ENCODE measurements around the gene HHATL.
A peak's percentile ranks its signal among the peaks of the same experiment; 100 is the strongest.

HHATL gene

DNA sequence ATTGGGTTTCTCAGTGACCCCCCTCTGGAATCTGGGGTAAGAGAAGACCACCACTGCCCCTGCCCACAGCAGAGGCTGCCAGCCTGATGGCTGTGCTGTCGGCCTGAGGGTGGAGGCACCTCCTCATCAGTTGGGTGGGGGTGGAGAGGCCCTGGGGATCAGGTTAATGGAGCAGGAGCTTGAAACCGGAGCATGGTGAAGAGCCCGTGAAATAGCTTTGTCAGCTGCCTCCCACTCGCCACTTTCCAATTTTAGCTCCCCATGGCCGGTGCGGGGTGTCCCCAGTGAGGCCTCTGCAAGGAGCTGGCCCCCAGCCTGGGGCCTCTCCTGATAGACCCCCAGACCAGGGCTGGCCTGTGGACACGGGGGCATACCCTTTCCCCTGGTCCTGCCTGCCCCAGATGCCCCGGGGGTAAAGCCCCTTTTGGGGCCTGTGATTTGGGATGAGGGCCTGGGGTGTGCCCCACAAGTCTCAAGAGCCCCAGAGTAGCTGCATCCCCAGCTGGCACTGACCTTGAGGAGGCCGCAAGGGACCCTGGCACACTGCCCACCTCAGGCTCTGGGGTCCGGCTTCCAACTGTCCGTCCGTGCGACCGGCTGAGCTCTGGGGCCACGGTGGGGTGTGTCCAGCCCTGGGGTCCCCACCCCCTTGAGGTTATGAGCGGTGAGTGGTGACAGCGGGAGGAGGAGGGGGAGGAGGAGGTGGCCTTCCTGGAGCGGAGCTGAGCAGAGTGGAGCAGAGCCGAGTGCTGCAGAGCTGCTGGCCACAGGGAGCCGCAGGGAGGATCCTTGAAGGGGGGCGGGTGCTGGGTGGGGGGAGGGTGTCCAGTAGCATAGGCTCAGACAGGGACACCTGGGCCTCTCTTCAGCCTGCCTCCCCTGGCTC is at the start of gene HHATL:
Gene HHATL, minus strand, starts transcription at position 733 of the 886 bp plus-strand sequence. CDS start 1,972 bp downstream, outside the sequence.
- H3K27me3 Mint-ChIP-seq (ENCODE audit: low read depth) = no peaks in the 10 kb centered on the region
- no peak within 1 kb of the TSS for H3K27ac Mint-ChIP-seq
- H3K9me3 Mint-ChIP-seq = no peaks in the 10 kb centered on the region
- peaks cover 2% of the 10 kb centered on the region for H3K4me1 Mint-ChIP-seq (ENCODE audit: low read depth)
- H3K4me3 Mint-ChIP-seq = no peak within 1 kb of the TSS
- DNase-seq (ENCODE audit: low spot score) = no peak
- no peaks in the 10 kb centered on the region for H3K36me3 Mint-ChIP-seq (ENCODE audit: low read depth)

DNA sequence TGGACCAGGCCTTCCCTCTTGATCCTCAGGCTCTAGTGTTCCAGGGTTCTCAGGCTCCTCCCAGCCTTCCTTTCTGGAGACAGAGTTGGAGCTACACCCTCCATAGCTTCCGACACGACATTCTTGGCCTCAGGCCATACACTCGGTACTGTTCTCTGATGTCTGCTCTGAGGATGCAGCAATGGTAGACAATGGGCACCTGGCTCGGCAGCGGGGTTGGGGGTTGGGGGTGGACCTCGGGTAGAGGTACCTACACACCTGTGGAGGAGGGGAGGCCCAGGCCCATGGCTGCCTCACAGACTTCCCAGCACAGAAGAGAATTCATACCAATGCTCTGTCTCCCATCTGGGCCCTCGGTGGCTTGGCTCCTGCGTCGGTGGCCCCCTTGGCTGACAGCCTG is 49.0 kb upstream of the HHATL start:
- H3K27ac Mint-ChIP-seq = no peak overlapping the region
- DNase-seq (ENCODE audit: low spot score) = no peak

GRCh38 chr3:42750834-42751233 is 48.2 kb upstream of the HHATL start:
- Mint-ChIP-seq H3K9me3 (no peaks in the 10 kb centered on the region), H3K4me1 (ENCODE audit: low read depth) (peaks cover 21% of the 10 kb centered on the region), H3K27me3 (ENCODE audit: low read depth) (peaks cover 8% of the 10 kb centered on the region), H3K4me3 (no peak overlapping the region), H3K27ac (no peak overlapping the region), H3K36me3 (ENCODE audit: low read depth) (no peaks in the 10 kb centered on the region)
- no peak for DNase-seq (ENCODE audit: low spot score)

More for the DNA sequence above, 49.0 kb upstream of the HHATL start:
- no peaks in the 10 kb centered on the region for H3K36me3 Mint-ChIP-seq (ENCODE audit: low read depth)
- no peak overlapping the region for H3K4me3 Mint-ChIP-seq
- peaks cover 20% of the 10 kb centered on the region for H3K4me1 Mint-ChIP-seq (ENCODE audit: low read depth)
- no peaks in the 10 kb centered on the region for H3K9me3 Mint-ChIP-seq
- peaks cover 8% of the 10 kb centered on the region for H3K27me3 Mint-ChIP-seq (ENCODE audit: low read depth)

- Mint-ChIP-seq H3K36me3 (ENCODE audit: low read depth) (no peaks in the 10 kb centered on the region), H3K4me1 (ENCODE audit: low read depth) (peaks cover 21% of the 10 kb centered on the region), H3K9me3 (no peaks in the 10 kb centered on the region), H3K27me3 (ENCODE audit: low read depth) (peaks cover 5% of the 10 kb centered on the region), H3K27ac (no peak overlapping the region), H3K4me3 (no peak overlapping the region)
- DNase-seq (ENCODE audit: low spot score) = no peak
These were observed 47.2 kb upstream of the HHATL start for GRCh38 chr3:42749753-42750231.

- H3K27ac Mint-ChIP-seq = peak overlapping the region; percentile 55
- peaks cover 23% of the 10 kb centered on the region for H3K4me1 Mint-ChIP-seq (ENCODE audit: low read depth)
- H3K4me3 Mint-ChIP-seq = peak overlapping the region; percentile 24
These were observed 46.6 kb upstream of the HHATL start for GRCh38 chr3:42749025-42749752.

DNA sequence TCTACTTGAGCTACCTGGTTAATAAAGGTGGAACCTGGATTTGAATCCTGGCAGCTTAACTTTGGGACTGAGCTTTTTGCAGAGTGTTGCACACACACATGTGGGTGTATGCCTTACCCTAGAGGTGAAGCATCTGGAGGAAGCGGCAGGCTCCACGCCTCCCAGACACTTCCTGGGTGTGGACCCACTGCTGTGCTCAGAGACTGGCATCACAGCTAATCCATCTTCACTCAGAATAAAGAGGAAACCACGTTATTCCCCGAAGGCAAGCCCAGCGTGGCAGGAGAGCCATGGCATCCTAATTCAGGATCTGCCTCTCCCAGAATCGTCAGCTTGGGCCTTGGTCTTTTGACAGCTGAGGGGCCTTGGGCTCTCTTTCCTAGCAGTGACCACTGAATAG is 45.0 kb upstream of the HHATL start:
- Mint-ChIP-seq H3K27ac (peak overlapping the region; percentile 75), H3K36me3 (ENCODE audit: low read depth) (no peaks in the 10 kb centered on the region), H3K27me3 (ENCODE audit: low read depth) (no peaks in the 10 kb centered on the region), H3K4me1 (ENCODE audit: low read depth) (peaks cover 25% of the 10 kb centered on the region), H3K9me3 (no peaks in the 10 kb centered on the region), H3K4me3 (peak overlapping the region; percentile 34)
- no peak for DNase-seq (ENCODE audit: low spot score)

More at GRCh38 chr3:42749025-42749752, 46.6 kb upstream of the HHATL start:
- H3K36me3 Mint-ChIP-seq (ENCODE audit: low read depth) = no peaks in the 10 kb centered on the region
- peaks cover 3% of the 10 kb centered on the region for H3K27me3 Mint-ChIP-seq (ENCODE audit: low read depth)
- DNase-seq (ENCODE audit: low spot score) = no peak
- H3K9me3 Mint-ChIP-seq = no peaks in the 10 kb centered on the region

GRCh38 chr3:42746455-42747450 is 44.2 kb upstream of the HHATL start:
- H3K4me1 Mint-ChIP-seq (ENCODE audit: low read depth) = peaks cover 25% of the 10 kb centered on the region
- peak overlapping the region; percentile 34 for H3K4me3 Mint-ChIP-seq
- H3K27ac Mint-ChIP-seq = no peak overlapping the region
- H3K27me3 Mint-ChIP-seq (ENCODE audit: low read depth) = no peaks in the 10 kb centered on the region
- DNase-seq (ENCODE audit: low spot score) = no peak
- H3K9me3 Mint-ChIP-seq = no peaks in the 10 kb centered on the region
- no peaks in the 10 kb centered on the region for H3K36me3 Mint-ChIP-seq (ENCODE audit: low read depth)

DNA sequence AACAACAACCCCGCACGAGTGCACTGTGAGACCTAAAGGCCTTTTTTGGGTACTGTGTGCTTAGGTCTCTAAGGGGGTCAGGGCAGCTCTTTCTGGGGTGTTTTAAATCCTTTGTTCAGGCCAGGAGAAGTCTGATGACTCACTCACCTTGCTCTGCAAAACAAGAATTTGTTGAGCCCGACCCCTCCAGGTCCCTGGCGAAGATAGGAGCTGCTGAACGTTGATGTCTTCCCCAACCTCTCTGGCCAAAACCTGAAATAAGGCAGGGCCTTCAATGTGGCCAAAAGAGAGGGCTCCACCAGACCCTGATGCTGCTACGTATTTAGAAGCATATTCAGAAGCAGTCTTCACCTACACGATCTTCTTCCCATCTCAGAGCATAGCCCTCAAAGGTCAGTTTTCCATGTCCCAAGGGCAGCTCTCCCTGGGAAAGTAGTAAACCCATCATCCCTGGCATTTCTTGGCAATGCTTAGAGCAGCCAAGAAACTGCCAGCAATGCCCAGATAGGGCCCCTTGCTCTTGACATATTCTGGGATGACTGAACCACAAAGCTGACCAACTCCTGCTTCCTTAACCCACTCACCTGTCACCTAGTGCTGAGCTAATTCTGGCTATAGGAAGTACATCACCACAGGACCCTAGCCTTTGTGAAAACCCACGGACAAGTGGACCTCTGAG is 43.3 kb upstream of the HHATL start:
- Mint-ChIP-seq H3K27ac (no peak overlapping the region), H3K27me3 (ENCODE audit: low read depth) (no peaks in the 10 kb centered on the region), H3K4me1 (ENCODE audit: low read depth) (peaks cover 25% of the 10 kb centered on the region), H3K9me3 (no peaks in the 10 kb centered on the region), H3K36me3 (ENCODE audit: low read depth) (no peaks in the 10 kb centered on the region), H3K4me3 (no peak overlapping the region)
- no peak for DNase-seq (ENCODE audit: low spot score)

GRCh38 chr3:42745291-42745745 is 42.7 kb upstream of the HHATL start:
- Mint-ChIP-seq H3K9me3 (no peaks in the 10 kb centered on the region), H3K4me3 (no peak overlapping the region), H3K36me3 (ENCODE audit: low read depth) (no peaks in the 10 kb centered on the region), H3K27ac (no peak overlapping the region), H3K27me3 (ENCODE audit: low read depth) (no peaks in the 10 kb centered on the region), H3K4me1 (ENCODE audit: low read depth) (peaks cover 25% of the 10 kb centered on the region)
- DNase-seq (ENCODE audit: low spot score) = no peak

GRCh38 chr3:42743204-42743995 is 40.8 kb upstream of the HHATL start:
- Mint-ChIP-seq H3K9me3 (no peaks in the 10 kb centered on the region), H3K27me3 (ENCODE audit: low read depth) (no peaks in the 10 kb centered on the region), H3K36me3 (ENCODE audit: low read depth) (no peaks in the 10 kb centered on the region), H3K4me3 (no peak overlapping the region), H3K4me1 (ENCODE audit: low read depth) (peaks cover 19% of the 10 kb centered on the region), H3K27ac (no peak overlapping the region)
- no peak for DNase-seq (ENCODE audit: low spot score)

DNA sequence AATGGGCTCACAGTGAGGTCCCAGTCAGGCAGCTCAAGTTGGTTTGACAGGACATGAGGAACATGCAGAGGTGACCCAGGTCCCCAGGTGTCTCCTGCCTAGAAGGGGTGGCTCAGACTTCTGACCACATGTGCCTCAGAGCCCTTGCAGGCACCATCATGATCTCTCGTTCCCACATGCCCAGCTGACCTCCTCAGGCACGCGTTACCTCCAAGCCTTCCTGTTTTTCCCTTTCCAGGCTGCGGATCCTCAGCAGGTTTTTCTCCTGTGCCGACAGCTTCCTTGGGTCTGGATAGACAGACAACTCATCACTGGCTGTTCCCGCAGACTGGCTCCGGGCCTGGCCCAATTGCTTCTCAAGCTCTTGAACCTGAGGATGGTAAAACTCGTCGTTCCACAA is 40.1 kb upstream of the HHATL start:
- Mint-ChIP-seq H3K4me3 (no peak overlapping the region), H3K36me3 (ENCODE audit: low read depth) (no peaks in the 10 kb centered on the region), H3K9me3 (no peaks in the 10 kb centered on the region), H3K4me1 (ENCODE audit: low read depth) (peaks cover 12% of the 10 kb centered on the region), H3K27ac (no peak overlapping the region), H3K27me3 (ENCODE audit: low read depth) (no peaks in the 10 kb centered on the region)
- DNase-seq (ENCODE audit: low spot score) = no peak

- peaks cover 8% of the 10 kb centered on the region for H3K4me1 Mint-ChIP-seq (ENCODE audit: low read depth)
- no peaks in the 10 kb centered on the region for H3K36me3 Mint-ChIP-seq (ENCODE audit: low read depth)
- no peaks in the 10 kb centered on the region for H3K27me3 Mint-ChIP-seq (ENCODE audit: low read depth)
- H3K4me3 Mint-ChIP-seq = no peak overlapping the region
- no peak overlapping the region for H3K27ac Mint-ChIP-seq
- no peak for DNase-seq (ENCODE audit: low spot score)
- no peaks in the 10 kb centered on the region for H3K9me3 Mint-ChIP-seq
These were observed 39.7 kb upstream of the HHATL start for GRCh38 chr3:42742259-42742658.

Data from T-helper 2 cell treated with Interferon-gamma antibody and Interleukin-4, amounts not matched to agents 5 μg/mL and 100 μg/mL, for 36 hours (primary cell).